Adrenal gland (tissue), 19 donors: ENCODE measurements around the gene B4GALNT3. TPM values are rescaled to one million over a fixed set of nuclear protein-coding genes. Genes with fewer than 3 reads are reported as not detected.
"Not testable (repeated sequence)": the region's sequence is repeated elsewhere in the genome, so short reads cannot be mapped to it uniquely, and the experiment has no call there.

Source experiments
- DNase-seq, 7 donors: peaks; one replicate each; pipeline ENCODE4 v3.0.0-alpha.2; 2019 to 2020
- H3K27ac ChIP-seq, 5 donors: fragments of 200-600 bp; sonication (generic) in 4 of 5; 1 replicate in 3 of 5; 2 replicates in 2 of 5; pipeline versions ENCODE4 v1.5.1 to v1.8.0; 2016 to 2020; ENCODE audit warnings: mild to moderate bottlenecking in 1 of 5
- H3K27me3 ChIP-seq: fragments of 200-600 bp; 2 replicates; pipeline ENCODE4 v1.8.0; 2021
- H3K36me3 ChIP-seq, 2 donors: fragments of 200-600 bp; replicated peaks in 1 of 2; 1 replicate in 1 of 2; 2 replicates in 1 of 2; pipeline versions ENCODE4 v1.5.1 to v1.8.0; 2018 to 2022
- H3K4me1 ChIP-seq, 2 donors: fragments of 200-600 bp; replicated peaks in 1 of 2; 1 replicate in 1 of 2; 2 replicates in 1 of 2; pipeline versions ENCODE4 v1.5.1 to v1.8.0; 2018 to 2021
- H3K4me3 ChIP-seq, 4 donors: fragments of 200-600 bp; sonication (generic) in 3 of 4; one replicate each; pipeline ENCODE4 v1.5.1; 2016 to 2018
- H3K9me3 ChIP-seq, 3 donors: fragments of 200-600 bp; sonication (generic) in 1 of 3; replicated peaks in 1 of 3; 1 replicate in 2 of 3; 2 replicates in 1 of 3; pipeline versions ENCODE4 v1.5.1 to v1.8.0; 2016 to 2021
- POLR2A ChIP-seq, 2 donors: fragments of 450-650 bp; IDR thresholded peaks; one replicate each; pipeline ENCODE4 v1.6.1; 2017; ENCODE audit warnings: antibody characterized with exemption in 2 of 2, mild to moderate bottlenecking in 2 of 2, moderate library complexity in 1 of 2
- WGBS, 4 donors: extraction: QIAGEN DNeasy Blood & Tissue Kit in 2 of 4; methylation state at CpG; one replicate each; pipeline versions ENCODE4 v1.1.5 to v1.1.7; 2013 to 2017; 5-methylcytosine and 5-hydroxymethylcytosine counted together
- intact Hi-C, 2 donors: fragments of 100-400 bp; cut with DNase I; formaldehyde crosslinking; loops; one replicate each; pipeline versions ENCODE4 v1.14.1 to v1.15.0; 2022 to 2023
- long read RNA-seq, 10 donors: library from polyadenylated mRNA in 3 of 10; unstranded in 2 of 10; stranded (forward) in 1 of 10; transcript quantifications; one replicate each; pipeline ENCODE4 v2.0.0 and lab custom pipeline, GENCODE V29; 2021 to 2026
- polyA plus RNA-seq, 3 donors: library from polyadenylated mRNA; stranded (reverse); fragments of 200-250 nt in 2 of 3; fragments of 350-450 nt in 1 of 3; fragmentation: Illumina TruSeq in 1 of 3; extraction: RNeasy Lipid Tissue Mini Kit (QIAGEN cat#74804) in 1 of 3; gene quantifications; one replicate each; pipeline ENCODE4 v1.2.3, GENCODE V29; 2013 to 2014
- total RNA-seq, 9 donors: library from RNA; depleted of rRNA in 4 of 9; stranded (reverse); fragments of >200 nt in 4 of 9; fragments of 120-200 nt in 1 of 9; fragmentation: NEBNext Ultra II Directional in 1 of 9; extraction: Animal tissue kit (Norgen Biotek cat#: 25700) in 1 of 9; gene quantifications; one replicate each; pipeline versions ENCODE4 v1.1.0 to v1.2.4, GENCODE V29; 2013 to 2023
- TF ChIP-seq, protein P1 (sequence below), 6 experiments: fragments of 450-650 bp in 4 of 6; fragments of 200-600 bp in 2 of 6; sonication (generic) in 1 of 6; IDR thresholded peaks; 1 replicate in 5 of 6; 2 replicates in 1 of 6; pipeline versions ENCODE4 v1.5.1 to v1.8.0; 2016 to 2021; ENCODE audit warnings: antibody characterized with exemption in 6 of 6, mild to moderate bottlenecking in 2 of 6, moderate library complexity in 1 of 6
- donor health status: healthy with polysubstance abuse.
- donor health status: Bipolar disorder and iron deficiency.
- donor health status: DM: yes; HTN: yes; CAD: no.
- donor health status: DM: no; HTN: no; CAD: no.
- donor health status: DM: no; HTN: no; CAD: no.
- donor health status: DM: yes; HTN: yes; CAD: no.

Gene B4GALNT3
- total RNA-seq, result 10 to 100 TPM in 7 of 9 donors, 1 to 10 TPM in 2; 3.1 to 43.1 (median 28.1) TPM
- 10 to 100 TPM; 16.2 to 38.5 (median 30.5) TPM for polyA plus RNA-seq
- long read RNA-seq, donor 1, result 0 reads
- long read RNA-seq, donor 2, result 0 reads
- long read RNA-seq, donor 3, result 0 reads
- long read RNA-seq, donor 4, partial matches to known transcripts, result 6 of 6 reads
- long read RNA-seq, donor 4, other reads (novel, unspliced or antisense), result 0 of 6 reads
- long read RNA-seq, donor 5, full-length matches to known transcripts, result 5 of 51 reads
- long read RNA-seq, donor 5, partial matches to known transcripts, result 25 of 51 reads
- long read RNA-seq, donor 5, other reads (novel, unspliced or antisense), result 21 of 51 reads
- long read RNA-seq, donor 6, partial matches to known transcripts, result 0 of 1 reads
- long read RNA-seq, donor 6, other reads (novel, unspliced or antisense), result 0 of 1 reads
- long read RNA-seq, donor 7, result 0 reads
- long read RNA-seq, donor 8, result 0 reads
- long read RNA-seq, donor 9, result 0 reads
- long read RNA-seq, donor 10, result 0 reads

DNA sequence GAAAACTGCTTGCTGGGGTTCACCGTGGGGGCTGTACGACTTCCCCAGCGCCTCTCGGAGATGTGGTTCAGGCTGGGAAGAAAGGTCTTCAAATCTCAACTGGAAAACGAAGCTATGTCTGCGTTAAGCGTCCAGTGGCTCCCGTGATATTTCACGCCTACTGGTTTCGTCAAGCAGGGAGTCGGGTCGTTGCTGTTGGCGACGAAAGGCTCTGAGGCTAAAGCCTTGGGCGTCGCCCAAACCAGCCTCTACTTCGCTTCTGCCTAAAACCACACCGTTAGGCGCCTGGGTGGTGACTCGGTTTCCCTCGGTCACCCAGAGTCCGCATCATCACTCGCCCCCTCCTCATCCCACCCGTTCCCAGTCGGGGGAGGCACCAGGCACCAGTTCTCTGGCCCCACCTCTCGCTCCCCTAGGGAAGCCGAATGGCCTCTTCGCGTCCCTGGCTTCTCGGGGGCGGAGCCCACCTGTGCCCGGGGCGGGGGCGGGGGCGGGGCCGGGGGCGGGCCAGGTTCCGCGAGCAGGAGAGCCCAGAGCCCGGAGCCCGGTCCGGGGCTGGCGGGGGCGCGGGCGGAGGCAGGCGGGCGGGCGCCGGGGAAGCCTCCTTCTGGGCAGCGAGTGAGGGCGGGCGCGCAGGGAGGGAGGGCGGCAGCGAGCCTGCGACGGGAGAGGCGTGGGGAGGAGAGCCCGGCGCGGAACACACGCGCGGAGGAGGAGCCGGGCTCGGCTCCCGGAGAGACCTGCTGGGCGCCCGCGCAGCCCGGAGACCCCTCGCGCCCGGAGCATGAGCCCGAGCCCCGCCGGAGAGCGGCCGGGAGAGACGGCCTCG, at the start of gene B4GALNT3:
TSS of gene B4GALNT3 (plus strand) at position 510 of the 829 bp plus-strand sequence. CDS start 438 bp downstream, outside the sequence.
- Histone ChIP-seq H3K27me3 (no peaks in the 10 kb centered on the region), H3K4me3 (peak within 1 kb of the TSS in 2 of 4 donors; percentile 34 to 79), H3K36me3 (no peaks in the 10 kb centered on the region), H3K4me1 (peaks cover 11 to 21% of the 10 kb centered on the region in 2 donors), H3K27ac (peak within 1 kb of the TSS; percentile 36 to 81 (median 62)), H3K9me3 (no peaks in the 10 kb centered on the region)
- TF ChIP-seq POLR2A (IDR thresholded peaks at IDR 0.05), result peak in 1 of 2 donors; percentile 52
- TF ChIP-seq, protein P1, sequence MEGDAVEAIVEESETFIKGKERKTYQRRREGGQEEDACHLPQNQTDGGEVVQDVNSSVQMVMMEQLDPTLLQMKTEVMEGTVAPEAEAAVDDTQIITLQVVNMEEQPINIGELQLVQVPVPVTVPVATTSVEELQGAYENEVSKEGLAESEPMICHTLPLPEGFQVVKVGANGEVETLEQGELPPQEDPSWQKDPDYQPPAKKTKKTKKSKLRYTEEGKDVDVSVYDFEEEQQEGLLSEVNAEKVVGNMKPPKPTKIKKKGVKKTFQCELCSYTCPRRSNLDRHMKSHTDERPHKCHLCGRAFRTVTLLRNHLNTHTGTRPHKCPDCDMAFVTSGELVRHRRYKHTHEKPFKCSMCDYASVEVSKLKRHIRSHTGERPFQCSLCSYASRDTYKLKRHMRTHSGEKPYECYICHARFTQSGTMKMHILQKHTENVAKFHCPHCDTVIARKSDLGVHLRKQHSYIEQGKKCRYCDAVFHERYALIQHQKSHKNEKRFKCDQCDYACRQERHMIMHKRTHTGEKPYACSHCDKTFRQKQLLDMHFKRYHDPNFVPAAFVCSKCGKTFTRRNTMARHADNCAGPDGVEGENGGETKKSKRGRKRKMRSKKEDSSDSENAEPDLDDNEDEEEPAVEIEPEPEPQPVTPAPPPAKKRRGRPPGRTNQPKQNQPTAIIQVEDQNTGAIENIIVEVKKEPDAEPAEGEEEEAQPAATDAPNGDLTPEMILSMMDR (IDR thresholded peaks at IDR 0.05), result no peak
- WGBS, 4 donors, result 3 to 16% (median 7%) methylated on average over 9 to 80 of the region's 82 CpGs
- DNase-seq, result peak; percentile 72 to 85 (median 77)
- intact Hi-C loops, result no loop called here

DNA sequence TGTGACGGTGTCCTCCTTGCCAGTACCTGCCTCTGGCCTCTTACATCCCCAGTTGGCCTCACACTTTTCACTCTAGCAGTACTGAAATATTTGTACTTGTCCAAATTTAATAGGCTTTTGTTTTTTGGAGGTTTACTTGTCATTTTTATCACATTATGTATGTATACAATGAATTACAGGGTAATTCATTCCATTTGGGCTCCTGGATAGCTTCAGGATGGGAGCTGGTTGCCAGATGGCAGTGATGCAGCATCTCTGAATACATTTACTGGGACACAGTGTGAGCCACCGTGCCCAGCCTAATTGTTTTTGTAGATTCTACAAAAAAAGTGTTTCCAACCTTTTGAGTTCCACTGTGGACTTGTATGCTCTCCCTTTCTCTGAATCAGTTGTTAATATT, 44.9 kb upstream of the B4GALNT3 start:
- Histone ChIP-seq H3K4me1 (no peaks in the 10 kb centered on the region), H3K27me3 (no peaks in the 10 kb centered on the region), H3K36me3 (peaks cover 0 to 34% of the 10 kb centered on the region in 2 donors), H3K9me3 (no peaks in the 10 kb centered on the region), H3K27ac (no peak overlapping the region), H3K4me3 (no peak overlapping the region)
- DNase-seq, result no peak
- 87 to 99% (median 95%) methylated on average over 2 of the region's 2 CpGs for WGBS, 4 donors
- TF ChIP-seq POLR2A (IDR thresholded peaks at IDR 0.05), result no peak
- TF ChIP-seq, protein P1 (IDR thresholded peaks at IDR 0.05), result no peak
- intact Hi-C loops, result no loop called here

DNA sequence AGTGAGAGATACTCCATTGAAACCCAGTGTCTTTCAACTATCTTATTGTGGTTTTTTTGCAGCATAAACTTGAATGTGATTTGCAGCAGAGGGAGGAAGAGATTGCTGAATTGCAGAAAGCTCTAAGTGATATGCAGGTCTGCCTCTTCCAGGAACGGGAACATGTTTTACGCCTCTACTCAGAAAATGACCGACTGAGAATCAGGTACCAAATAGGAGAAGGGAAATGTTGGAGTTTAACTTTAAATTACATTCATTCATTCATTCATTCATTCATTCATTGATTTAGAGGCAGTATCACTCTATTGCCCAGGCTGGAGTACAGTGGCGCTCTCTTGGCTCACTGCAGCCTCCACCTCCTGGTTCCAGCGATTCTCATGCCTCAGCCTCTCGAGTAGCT, 41.3 kb upstream of the B4GALNT3 start:
- TF ChIP-seq, protein P1 (IDR thresholded peaks at IDR 0.05), result no peak
- TF ChIP-seq POLR2A (IDR thresholded peaks at IDR 0.05), result no peak
- peaks cover 0 to 26% of the 10 kb centered on the region in 2 donors for H3K36me3 ChIP-seq
- H3K4me1 ChIP-seq, result no peaks in the 10 kb centered on the region

DNA sequence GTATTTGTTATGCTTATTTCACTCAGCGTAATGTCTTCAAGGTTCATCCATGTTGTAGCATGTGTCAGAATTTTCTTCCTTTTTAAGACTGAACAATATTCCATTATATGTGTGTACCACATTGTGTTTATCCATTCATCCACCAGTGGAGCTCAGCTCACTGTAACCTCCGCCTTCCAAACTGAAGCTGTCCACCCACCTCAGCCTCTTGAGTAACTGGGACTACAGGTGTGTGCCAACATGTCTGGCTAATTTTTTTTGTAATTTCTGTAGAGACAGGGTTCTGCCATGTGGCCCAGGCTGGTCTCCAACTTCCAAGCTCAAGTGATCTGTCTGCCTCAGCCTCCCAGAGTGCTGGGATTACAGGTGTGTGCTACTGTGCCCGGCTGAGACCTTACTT, 37.2 kb upstream of the B4GALNT3 start:
- H3K4me3 ChIP-seq, result no peak overlapping the region
- 89 to 98% (median 96%) methylated on average over 3 of the region's 3 CpGs for WGBS, 4 donors
- no peak overlapping the region for H3K27ac ChIP-seq
- no peak for TF ChIP-seq POLR2A (IDR thresholded peaks at IDR 0.05)
- TF ChIP-seq, protein P1 (IDR thresholded peaks at IDR 0.05), result no peak
- no peaks in the 10 kb centered on the region for H3K27me3 ChIP-seq
- no peaks in the 10 kb centered on the region for H3K4me1 ChIP-seq
- intact Hi-C loops, result no loop called here
- no peak for DNase-seq
- H3K9me3 ChIP-seq, result no peaks in the 10 kb centered on the region
- peaks cover 0 to 11% of the 10 kb centered on the region in 2 donors for H3K36me3 ChIP-seq

More for the DNA sequence above, 41.3 kb upstream of the B4GALNT3 start:
- Histone ChIP-seq H3K9me3 (no peaks in the 10 kb centered on the region), H3K27me3 (no peaks in the 10 kb centered on the region), H3K4me3 (no peak overlapping the region), H3K27ac (no peak overlapping the region)
- WGBS, 4 donors, result 95 to 99% (median 97%) methylated on average over 6 of the region's 6 CpGs
- intact Hi-C loops, result no loop called here
- no peak for DNase-seq

DNA sequence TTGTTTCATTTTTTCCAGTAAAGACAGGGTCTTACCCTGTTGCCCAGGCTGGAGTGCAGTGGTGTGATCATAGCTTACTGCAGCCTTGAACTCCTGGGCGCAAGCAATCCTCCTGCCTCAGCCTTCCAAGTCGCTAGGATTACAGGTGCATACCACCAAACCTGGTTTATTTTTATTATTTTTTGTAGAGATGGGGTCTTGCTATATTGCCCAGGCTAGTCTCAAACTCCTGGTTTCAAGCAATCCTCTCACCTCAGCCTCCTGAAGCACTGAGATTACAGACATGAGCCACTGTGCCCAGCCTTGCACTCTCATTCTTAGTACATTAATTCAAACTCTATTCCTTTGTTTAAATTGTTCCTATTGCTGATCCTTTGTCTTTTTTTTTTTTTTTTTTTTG, 24.0 kb upstream of the B4GALNT3 start:
- intact Hi-C loops, result not testable (repeated sequence)
- 88 to 100% (median 96%) methylated on average over 2 of the region's 2 CpGs for WGBS, 4 donors

More for the DNA sequence above, 24.0 kb upstream of the B4GALNT3 start:
- H3K36me3 ChIP-seq, result peaks cover 0 to 15% of the 10 kb centered on the region in 2 donors
- not testable (repeated sequence) for H3K9me3 ChIP-seq, DNase-seq, H3K4me3 ChIP-seq, H3K4me1 ChIP-seq, H3K27ac ChIP-seq, H3K27me3 ChIP-seq
